Measurements from ENCODE around the gene RBP5. TPM values are rescaled to one million over a fixed set of nuclear protein-coding genes. Genes with fewer than 3 reads are reported as not detected.
"Not testable (repeated sequence)": the region's sequence is repeated elsewhere in the genome, so short reads cannot be mapped to it uniquely, and the experiment has no call there.

RBP5 gene
- total RNA-seq, 1 experiment from 2014 or later: not detected

GRCh38 chr12:7107181-7107580 is 21.5 kb downstream of the RBP5 start:
- not testable (repeated sequence) for H3K9me3 ChIP-seq (replicated peaks); DNase-seq; H3K27ac ChIP-seq; H3K4me3 ChIP-seq; H3K27me3 ChIP-seq; H3K36me3 ChIP-seq; H3K4me1 ChIP-seq

- DNase-seq: no peak
- H3K4me1 ChIP-seq: no peaks in the 10 kb centered on the region
- H3K36me3 ChIP-seq: no peaks in the 10 kb centered on the region
- no peak overlapping the region for H3K4me3 ChIP-seq
- H3K27ac ChIP-seq: no peak overlapping the region
- no peaks in the 10 kb centered on the region for H3K9me3 ChIP-seq (replicated peaks)
- H3K27me3 ChIP-seq: no peaks in the 10 kb centered on the region
These were observed 22.6 kb downstream of the RBP5 start for GRCh38 chr12:7106082-7106481.

GRCh38 chr12:7103837-7104584 is 24.7 kb downstream of the RBP5 start:
- no peaks in the 10 kb centered on the region for H3K36me3 ChIP-seq
- no peak overlapping the region for H3K4me3 ChIP-seq
- no peaks in the 10 kb centered on the region for H3K9me3 ChIP-seq (replicated peaks)
- no peak overlapping the region for H3K27ac ChIP-seq
- no peaks in the 10 kb centered on the region for H3K27me3 ChIP-seq
- no peaks in the 10 kb centered on the region for H3K4me1 ChIP-seq
- no peak for DNase-seq

GRCh38 chr12:7102582-7102981 is 26.1 kb downstream of the RBP5 start:
- H3K27me3 ChIP-seq: no peaks in the 10 kb centered on the region
- H3K4me3 ChIP-seq: no peak overlapping the region
- DNase-seq: no peak
- H3K9me3 ChIP-seq (replicated peaks): no peaks in the 10 kb centered on the region
- H3K36me3 ChIP-seq: no peaks in the 10 kb centered on the region
- peaks cover 2% of the 10 kb centered on the region; the same call in 1 of the 2 replicates for H3K4me1 ChIP-seq
- no peak overlapping the region for H3K27ac ChIP-seq

- no peaks in the 10 kb centered on the region for H3K36me3 ChIP-seq
- H3K27me3 ChIP-seq: peaks cover 2% of the 10 kb centered on the region; the same call in 1 of the 2 replicates
- no peaks in the 10 kb centered on the region for H3K9me3 ChIP-seq (replicated peaks)
- peaks cover 5% of the 10 kb centered on the region; the same call in 1 of the 2 replicates for H3K4me1 ChIP-seq
- no peak overlapping the region for H3K4me3 ChIP-seq
- no peak for DNase-seq
- H3K27ac ChIP-seq: no peak overlapping the region
These were observed 27.0 kb downstream of the RBP5 start for GRCh38 chr12:7101694-7102131.

- DNase-seq: no peak
- Histone ChIP-seq H3K27me3 (peaks cover 2% of the 10 kb centered on the region; the same call in 1 of the 2 replicates), H3K9me3 (replicated peaks) (no peaks in the 10 kb centered on the region), H3K36me3 (no peaks in the 10 kb centered on the region), H3K4me3 (no peak overlapping the region), H3K4me1 (peaks cover 5% of the 10 kb centered on the region; the same call in 1 of the 2 replicates), H3K27ac (no peak overlapping the region)
These were observed 27.5 kb downstream of the RBP5 start for GRCh38 chr12:7101047-7101693.

GRCh38 chr12:7100239-7100638 is 28.4 kb downstream of the RBP5 start:
- Histone ChIP-seq H3K4me3 (no peak overlapping the region), H3K27me3 (peaks cover 2% of the 10 kb centered on the region; the same call in 1 of the 2 replicates), H3K4me1 (peaks cover 5% of the 10 kb centered on the region; the same call in 1 of the 2 replicates), H3K27ac (no peak overlapping the region), H3K36me3 (no peaks in the 10 kb centered on the region), H3K9me3 (replicated peaks) (no peaks in the 10 kb centered on the region)
- DNase-seq: no peak

- Histone ChIP-seq H3K4me1 (peaks cover 5% of the 10 kb centered on the region; the same call in 1 of the 2 replicates), H3K27ac (no peak overlapping the region), H3K27me3 (peaks cover 2% of the 10 kb centered on the region), H3K36me3 (no peaks in the 10 kb centered on the region), H3K9me3 (replicated peaks) (no peaks in the 10 kb centered on the region), H3K4me3 (no peak overlapping the region)
- no peak for DNase-seq
These were observed 29.2 kb downstream of the RBP5 start for GRCh38 chr12:7099290-7099996.

- Histone ChIP-seq H3K4me3 (peak overlapping the region; percentile 37), H3K4me1 (peaks cover 5% of the 10 kb centered on the region; the same call in 1 of the 2 replicates), H3K27ac (no peak overlapping the region), H3K9me3 (replicated peaks) (no peaks in the 10 kb centered on the region), H3K36me3 (no peaks in the 10 kb centered on the region), H3K27me3 (peaks cover 2% of the 10 kb centered on the region)
- DNase-seq: peak; percentile 30 to 57
These were observed 31.7 kb downstream of the RBP5 start for GRCh38 chr12:7096979-7097378.

- H3K36me3 ChIP-seq: no peaks in the 10 kb centered on the region
- H3K27me3 ChIP-seq: peaks cover 2% of the 10 kb centered on the region
- peaks cover 5% of the 10 kb centered on the region; the same call in 1 of the 2 replicates for H3K4me1 ChIP-seq
- H3K4me3 ChIP-seq: no peak overlapping the region; the same call in 1 of the 2 replicates
- no peak overlapping the region for H3K27ac ChIP-seq
- DNase-seq: no peak
- no peaks in the 10 kb centered on the region for H3K9me3 ChIP-seq (replicated peaks)
These were observed 32.4 kb downstream of the RBP5 start for GRCh38 chr12:7096006-7096932.

GRCh38 chr12:7093892-7094291 is 34.8 kb downstream of the RBP5 start:
- Histone ChIP-seq H3K27me3 (peaks cover 7% of the 10 kb centered on the region), H3K27ac (no peak overlapping the region), H3K36me3 (no peaks in the 10 kb centered on the region), H3K4me3 (no peak overlapping the region), H3K9me3 (replicated peaks) (no peaks in the 10 kb centered on the region), H3K4me1 (peaks cover 5% of the 10 kb centered on the region; the same call in 1 of the 2 replicates)
- DNase-seq: no peak

GRCh38 chr12:7093486-7093885 is 35.2 kb downstream of the RBP5 start:
- H3K27ac ChIP-seq: no peak overlapping the region
- H3K4me3 ChIP-seq: no peak overlapping the region
- H3K4me1 ChIP-seq: peaks cover 5% of the 10 kb centered on the region; the same call in 1 of the 2 replicates
- peaks cover 7% of the 10 kb centered on the region for H3K27me3 ChIP-seq
- no peaks in the 10 kb centered on the region for H3K9me3 ChIP-seq (replicated peaks)
- no peaks in the 10 kb centered on the region for H3K36me3 ChIP-seq
- no peak for DNase-seq

- no peaks in the 10 kb centered on the region for H3K36me3 ChIP-seq
- no peak for DNase-seq
- no peak overlapping the region for H3K4me3 ChIP-seq
- no peaks in the 10 kb centered on the region for H3K9me3 ChIP-seq (replicated peaks)
- no peak overlapping the region for H3K27ac ChIP-seq
- peaks cover 5% of the 10 kb centered on the region; the same call in 1 of the 2 replicates for H3K4me1 ChIP-seq
- peaks cover 7% of the 10 kb centered on the region for H3K27me3 ChIP-seq
These were observed 35.7 kb downstream of the RBP5 start for GRCh38 chr12:7092986-7093460.
